ENCODE data around the gene DRD5.

- TF ChIP-seq CTCF (conservative IDR thresholded peaks at IDR 0.05) (no peak), ZFX (IDR thresholded peaks at IDR 0.05) (no peak)
Observed at GRCh38 chr4:9820343-9820742, 38.9 kb downstream of the DRD5 start.

Data from C4-2B (cell line).